GM13976 (cell line): ENCODE measurements around the gene BBC3.

Experiments
- DNase-seq: peaks from one replicate; pipeline ENCODE4 v3.0.0; 2012; ENCODE audit warnings: low spot score
- in situ Hi-C: fragments of 300-500 bp; cut with MboI; formaldehyde crosslinking; loops from one replicate; pipeline ENCODE4 v1.12.0; 2022; ENCODE audit warnings: low sequenced_read_pairs, mixed read lengths, inconsistent platforms; ENCODE audit not compliant: unreplicated experiment
- TF ChIP-seq, protein P1 (sequence below): IDR thresholded peaks from 2 replicates; pipeline ENCODE4 v1.5.1; 2012; ENCODE audit warnings: borderline replicate concordance, mild to moderate bottlenecking; ENCODE audit not compliant: insufficient read depth; ENCODE audit errors: extremely low read depth, missing control alignments, control extremely low read depth

Gene BBC3

DNA sequence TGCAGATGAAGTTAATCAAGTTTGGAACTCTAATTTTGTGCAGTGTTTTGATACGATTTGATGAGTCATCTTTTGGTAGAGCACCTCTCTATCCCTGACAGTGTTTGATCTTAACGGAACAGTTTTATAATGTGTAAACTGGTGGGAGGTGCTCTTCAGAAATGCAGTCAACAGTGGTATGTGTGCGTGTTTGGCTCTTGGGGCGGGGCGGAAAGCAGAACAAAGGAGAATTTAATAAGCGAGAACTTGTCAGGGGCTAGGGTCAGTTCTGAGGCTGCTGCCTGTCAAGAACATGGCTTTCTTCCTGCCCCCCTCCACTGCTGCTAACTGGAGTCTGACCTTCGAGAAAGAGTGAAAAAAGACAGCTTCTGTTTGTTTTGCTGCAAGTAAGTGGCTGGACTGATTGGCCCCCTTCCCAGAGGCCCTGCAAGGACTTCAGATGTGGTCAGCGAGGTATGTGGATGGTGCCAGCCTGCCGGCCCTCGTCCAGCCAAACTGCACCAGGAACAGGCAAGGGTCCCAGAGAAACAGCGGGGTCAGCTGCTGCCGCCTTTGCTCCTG lies 40.8 kb downstream of the BBC3 start:
- TF ChIP-seq, protein P1, sequence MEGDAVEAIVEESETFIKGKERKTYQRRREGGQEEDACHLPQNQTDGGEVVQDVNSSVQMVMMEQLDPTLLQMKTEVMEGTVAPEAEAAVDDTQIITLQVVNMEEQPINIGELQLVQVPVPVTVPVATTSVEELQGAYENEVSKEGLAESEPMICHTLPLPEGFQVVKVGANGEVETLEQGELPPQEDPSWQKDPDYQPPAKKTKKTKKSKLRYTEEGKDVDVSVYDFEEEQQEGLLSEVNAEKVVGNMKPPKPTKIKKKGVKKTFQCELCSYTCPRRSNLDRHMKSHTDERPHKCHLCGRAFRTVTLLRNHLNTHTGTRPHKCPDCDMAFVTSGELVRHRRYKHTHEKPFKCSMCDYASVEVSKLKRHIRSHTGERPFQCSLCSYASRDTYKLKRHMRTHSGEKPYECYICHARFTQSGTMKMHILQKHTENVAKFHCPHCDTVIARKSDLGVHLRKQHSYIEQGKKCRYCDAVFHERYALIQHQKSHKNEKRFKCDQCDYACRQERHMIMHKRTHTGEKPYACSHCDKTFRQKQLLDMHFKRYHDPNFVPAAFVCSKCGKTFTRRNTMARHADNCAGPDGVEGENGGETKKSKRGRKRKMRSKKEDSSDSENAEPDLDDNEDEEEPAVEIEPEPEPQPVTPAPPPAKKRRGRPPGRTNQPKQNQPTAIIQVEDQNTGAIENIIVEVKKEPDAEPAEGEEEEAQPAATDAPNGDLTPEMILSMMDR = no peak
- in situ Hi-C loops = no loop called here

DNA sequence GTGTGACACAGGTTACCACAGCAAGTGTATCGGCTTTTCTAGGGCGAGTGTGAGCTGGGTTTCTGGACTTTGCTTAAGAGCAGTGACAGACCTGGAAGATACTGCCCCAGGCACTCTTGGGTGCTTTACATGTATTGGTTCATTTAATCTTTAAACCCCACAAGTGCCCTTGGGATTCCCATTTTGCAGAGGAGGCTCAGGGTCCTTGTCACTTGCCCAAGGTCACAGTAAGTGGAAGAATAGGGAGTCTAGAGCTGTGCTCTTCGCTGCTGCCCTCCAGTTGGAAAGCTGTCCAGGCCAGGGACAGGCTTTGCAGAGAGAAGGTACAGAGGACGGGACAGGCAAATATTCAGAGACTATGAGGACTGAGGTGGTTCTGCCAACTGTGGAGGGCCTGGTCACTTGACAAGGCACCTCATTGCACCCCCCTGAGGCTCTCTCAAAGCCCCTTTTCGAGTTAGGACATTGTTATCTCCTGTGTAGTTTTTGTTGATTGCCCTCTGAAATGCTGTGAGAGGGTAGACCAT lies 42.4 kb downstream of the BBC3 start:
- DNase-seq = no peak
- in situ Hi-C loops = no loop called here
- TF ChIP-seq, protein P1 = no peak

More for the DNA sequence above, 40.8 kb downstream of the BBC3 start:
- DNase-seq = no peak

DNA sequence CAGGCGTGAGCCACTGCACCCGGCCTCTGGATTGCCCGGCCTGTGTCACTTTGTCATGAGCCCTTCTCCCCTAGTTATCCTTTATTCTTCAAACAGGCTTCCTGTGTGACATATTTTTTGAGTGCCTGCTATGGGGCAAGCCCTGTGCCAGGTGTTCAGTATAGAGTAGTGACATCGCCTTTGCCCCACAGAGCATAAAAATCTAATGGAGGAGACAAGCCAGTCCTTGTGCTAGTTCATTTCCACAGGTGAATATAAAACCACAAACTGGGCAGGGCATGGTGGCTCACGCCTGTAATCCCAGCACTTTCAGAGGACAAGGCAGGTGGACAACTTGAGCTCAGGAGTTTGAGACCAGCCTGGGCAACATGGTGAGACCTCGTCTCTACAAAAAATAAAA lies 43.2 kb downstream of the BBC3 start:
- no peak for DNase-seq
- in situ Hi-C loops = no loop called here
- TF ChIP-seq, protein P1 = no peak

DNA sequence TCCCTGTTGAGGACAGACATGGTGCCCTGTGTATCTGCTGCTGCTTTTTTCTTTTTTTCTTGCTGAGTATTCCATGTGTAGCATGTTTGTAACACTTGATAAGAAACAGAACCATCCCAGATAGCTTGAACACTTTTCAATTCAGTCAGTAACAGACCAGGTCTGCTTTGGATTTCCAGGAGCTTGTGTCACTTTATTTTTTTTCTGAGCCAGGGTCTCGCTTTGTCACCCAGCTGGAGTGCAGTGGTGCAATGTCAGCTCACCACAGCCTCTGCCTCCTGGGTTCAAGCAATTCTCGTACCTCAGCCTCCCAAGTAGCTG lies 43.7 kb downstream of the BBC3 start:
- no peak for DNase-seq
- in situ Hi-C loops = no loop called here
- TF ChIP-seq, protein P1 = no peak

DNA sequence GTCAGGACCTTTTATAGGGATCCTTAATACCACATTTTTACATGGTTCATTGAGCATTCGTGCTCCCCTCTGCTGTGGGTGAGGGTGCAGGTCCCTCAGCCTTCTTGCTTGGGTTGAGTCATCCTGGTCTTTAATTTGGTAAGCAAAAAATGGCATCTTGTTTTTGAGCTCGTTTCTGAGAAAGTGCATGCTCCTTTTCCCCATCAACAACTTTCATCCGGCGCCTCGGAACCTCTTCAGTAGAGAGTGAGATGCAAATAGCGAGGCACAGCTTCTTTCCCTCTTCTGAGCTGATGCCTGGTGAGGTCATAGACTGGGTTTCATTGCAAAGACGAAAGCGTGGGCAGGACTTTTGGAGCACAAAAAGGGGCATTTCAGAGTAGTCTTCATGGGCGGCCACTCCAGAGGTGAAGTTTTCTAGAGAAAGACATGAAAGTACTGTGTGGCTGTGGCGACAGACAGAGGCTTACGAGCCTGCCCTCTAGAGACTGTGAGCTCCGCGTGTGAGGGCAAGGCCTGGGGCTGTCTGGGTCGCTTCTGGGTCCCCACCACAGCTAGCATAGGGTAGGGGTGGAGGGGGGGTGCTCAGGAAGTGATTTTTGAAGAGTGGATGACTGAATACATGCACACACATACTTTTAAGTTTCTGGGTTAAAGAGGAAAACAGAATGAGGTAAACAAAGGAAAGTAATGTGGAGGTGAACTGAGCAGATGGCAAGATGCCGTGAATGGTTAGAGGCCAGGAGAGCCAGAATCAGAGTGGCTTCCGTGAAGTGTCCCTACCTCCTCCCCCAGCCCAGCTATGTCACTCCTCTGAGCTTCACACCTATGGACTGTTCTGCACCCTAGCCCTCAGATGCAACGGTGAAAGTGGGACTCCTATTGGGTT lies 44.3 kb downstream of the BBC3 start:
- DNase-seq = peak; percentile 88
- in situ Hi-C loops = no loop called here

DNA sequence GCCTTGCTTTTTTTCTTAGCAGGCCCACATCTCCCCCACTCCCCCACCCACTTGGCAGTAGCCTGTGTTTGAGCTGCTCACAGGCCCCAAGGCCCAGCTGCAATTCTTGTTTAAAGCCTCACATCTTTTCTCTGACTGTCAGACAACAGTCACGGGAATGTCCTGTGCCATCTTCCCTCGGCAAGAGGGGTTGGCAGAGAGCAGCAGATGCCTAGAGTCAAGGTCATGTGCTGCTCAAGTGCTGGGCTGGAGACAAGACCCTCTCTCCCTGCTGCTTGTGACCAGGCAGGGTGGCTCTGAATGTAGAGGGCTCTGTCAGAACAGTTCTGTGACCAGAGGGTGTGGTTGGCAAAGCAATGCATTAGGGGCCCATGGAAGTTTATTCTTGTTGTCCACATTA lies 47.4 kb downstream of the BBC3 start:
- no peak for DNase-seq
- TF ChIP-seq, protein P1 = no peak
- in situ Hi-C loops = no loop called here

More for the DNA sequence above, 44.3 kb downstream of the BBC3 start:
- TF ChIP-seq, protein P1 = peak; percentile 39
